ENCODE data around the gene MYF6.

The MYF6 gene

GRCh38 chr12:80662586-80662985 is 44.8 kb upstream of the MYF6 start:
- TF ChIP-seq OSR1 (CRISPR knock-in tag; IDR thresholded peaks at IDR 0.05) (no peak), ZNF565 (CRISPR knock-in tag; conservative IDR thresholded peaks at IDR 0.05; ENCODE audit: low read depth) (no peak), GLIS3 (CRISPR knock-in tag; IDR thresholded peaks at IDR 0.05) (no peak), ARNTL (CRISPR knock-in tag; IDR thresholded peaks at IDR 0.05; ENCODE audit: borderline replicate concordance, low read depth) (no peak), CSDC2 (CRISPR knock-in tag; IDR thresholded peaks at IDR 0.05) (no peak), RARB (CRISPR knock-in tag; IDR thresholded peaks at IDR 0.05) (no peak), CSRNP3 (CRISPR knock-in tag; IDR thresholded peaks at IDR 0.05) (no peak), ZFP3 (CRISPR knock-in tag; IDR thresholded peaks at IDR 0.05) (no peak)
- ATAC-seq, result no peak

- ATAC-seq, result no peak
- TF ChIP-seq PATZ1 (CRISPR knock-in tag; IDR thresholded peaks at IDR 0.05; ENCODE audit: borderline replicate concordance), result no peak
- TF ChIP-seq TOX (CRISPR knock-in tag; IDR thresholded peaks at IDR 0.05; ENCODE audit: borderline replicate concordance), result no peak
- TF ChIP-seq TCF4 (CRISPR knock-in tag; IDR thresholded peaks at IDR 0.05; ENCODE audit: borderline replicate concordance), result no peak
- TF ChIP-seq PPARA (CRISPR knock-in tag; IDR thresholded peaks at IDR 0.05; ENCODE audit: borderline replicate concordance), result no peak
- TF ChIP-seq ISL1 (CRISPR knock-in tag; IDR thresholded peaks at IDR 0.05), result no peak
- no peak for TF ChIP-seq CREB5 (CRISPR knock-in tag; IDR thresholded peaks at IDR 0.05; ENCODE audit: low read depth)
- no peak for TF ChIP-seq ZNF565 (CRISPR knock-in tag; conservative IDR thresholded peaks at IDR 0.05; ENCODE audit: low read depth)
- TF ChIP-seq TSHZ2 (CRISPR knock-in tag; IDR thresholded peaks at IDR 0.05), result no peak
- TF ChIP-seq ESRRG (CRISPR knock-in tag; IDR thresholded peaks at IDR 0.05), result no peak
- no peak for TF ChIP-seq ZNF8 (CRISPR knock-in tag; IDR thresholded peaks at IDR 0.05)
- no peak for TF ChIP-seq OSR1 (CRISPR knock-in tag; IDR thresholded peaks at IDR 0.05)
- no peak for TF ChIP-seq GLIS3 (CRISPR knock-in tag; IDR thresholded peaks at IDR 0.05)
- no peak for TF ChIP-seq RARB (CRISPR knock-in tag; IDR thresholded peaks at IDR 0.05)
- no peak for TF ChIP-seq BACH2 (CRISPR knock-in tag; IDR thresholded peaks at IDR 0.05; ENCODE audit: borderline replicate concordance)
- no peak for TF ChIP-seq SNAI2 (CRISPR knock-in tag; IDR thresholded peaks at IDR 0.05)
- TF ChIP-seq CSRNP3 (CRISPR knock-in tag; IDR thresholded peaks at IDR 0.05), result no peak
- TF ChIP-seq ZNF70 (CRISPR knock-in tag; IDR thresholded peaks at IDR 0.05), result no peak
- TF ChIP-seq ZFP30 (CRISPR knock-in tag; IDR thresholded peaks at IDR 0.05), result no peak
- no peak for TF ChIP-seq ZC3H10 (CRISPR knock-in tag; IDR thresholded peaks at IDR 0.05)
Measured at GRCh38 chr12:80670214-80670613, 37.2 kb upstream of the MYF6 start.

GRCh38 chr12:80676042-80676636 is 31.3 kb upstream of the MYF6 start:
- peak; percentile 76 for ATAC-seq
